HCT116 (cell line): ENCODE measurements around the gene CALD1. TPM values are rescaled to one million over a fixed set of nuclear protein-coding genes. Genes with fewer than 3 reads are reported as not detected.

Experiments
- ATAC-seq: fragments of 200-7000 bp; cut with Tn5 transposase; 2 replicates; pipeline ENCODE4 v1.9.1; 2020; ENCODE audit warnings: mild to moderate bottlenecking, moderate library complexity
- Bru-seq: library from RNA; stranded (reverse); fragments of 400-500 nt; gene quantifications from one replicate; lab custom pipeline; 2021; lab: Mats Ljungman, UMichigan
- BruChase-seq, 2 experiments: library from RNA; stranded (reverse); fragments of 400-500 nt; gene quantifications; one replicate each; lab custom pipeline; 2021; lab: Mats Ljungman, UMichigan
- BruUV-seq: library from RNA; stranded (reverse); fragments of 400-500 nt; replicated peaks from 2 replicates; lab custom pipeline; 2021; lab: Mats Ljungman, UMichigan
- CTCF ChIA-PET: fragments of 300-600 bp; sonication (Branson Sonifier 250); formaldehyde crosslinking; loops from one replicate; lab custom pipeline; 2021; ENCODE audit warnings: antibody characterized with exemption; lab: Charles Lee
- POLR2A ChIA-PET: fragments of 300-600, 350-600 bp; sonication (Branson Sonifier 250); formaldehyde crosslinking; loops from one replicate; lab custom pipeline; 2021; ENCODE audit warnings: antibody characterized with exemption; lab: Charles Lee
- RAD21 ChIA-PET, 2 experiments: fragments of 300-600 bp; sonication (Branson Sonifier 250); formaldehyde crosslinking; loops; one replicate each; lab custom pipeline; 2023; ENCODE audit warnings: low total read pairs in 2 of 2; ENCODE audit not compliant: uncharacterized antibody in 2 of 2, unreplicated experiment in 2 of 2, low non-redundant PET in 1 of 2; lab: Charles Lee
- DNase-seq: peaks from one replicate; pipeline ENCODE4 v3.0.0-alpha.2; 2010; ENCODE audit warnings: low read depth, low spot score
- H2AFZ ChIP-seq: fragments of 200-600 bp; shearing (Covaris generic), sonication (generic); 2 replicates; pipeline ENCODE4 v1.6.1; 2017; ENCODE audit warnings: low read depth, mixed run types, mixed read lengths, antibody characterized with exemption, low read length; ENCODE audit not compliant: poor library complexity, severe bottlenecking
- H3K27ac ChIP-seq: 2 replicates; pipeline ENCODE4 v1.5.1; 2012; ENCODE audit warnings: low read depth, low read length
- H3K27me3 ChIP-seq: fragments of 200-600 bp; sonication (generic); 2 replicates; pipeline ENCODE4 v1.6.1; 2016; ENCODE audit warnings: mixed run types, low read length, mixed read lengths; ENCODE audit not compliant: insufficient read depth
- H3K36me3 ChIP-seq, 2 experiments: fragments of 200-500 bp in 1 of 2; fragments of 200-600 bp in 1 of 2; sonication (Bioruptor generic) in 1 of 2; sonication (generic) in 1 of 2; 2 replicates each; pipeline versions ENCODE4 v1.5.1 to v1.6.1; 2014 to 2016; ENCODE audit warnings: low read length in 2 of 2, inconsistent platforms in 1 of 2, mixed read lengths in 1 of 2, mixed run types in 1 of 2; ENCODE audit not compliant: insufficient read depth in 2 of 2, control insufficient read depth in 1 of 2
- H3K4me1 ChIP-seq, 2 experiments: fragments of 200-600 bp in 1 of 2; sonication (generic) in 1 of 2; 2 replicates each; pipeline versions ENCODE4 v1.5.1 to v1.6.1; 2012 to 2017; ENCODE audit warnings: low read length in 2 of 2, inconsistent platforms in 1 of 2, mild to moderate bottlenecking in 1 of 2, mixed read lengths in 1 of 2, mixed run types in 1 of 2, moderate library complexity in 1 of 2; ENCODE audit not compliant: insufficient read depth in 2 of 2, control insufficient read depth in 1 of 2
- H3K4me2 ChIP-seq: fragments of 200-600 bp; sonication (generic); 2 replicates; pipeline ENCODE4 v1.6.1; 2017; ENCODE audit warnings: mixed run types, low read length, mixed read lengths
- H3K4me3 ChIP-seq, 2 experiments: fragments of 200-600 bp in 1 of 2; sonication (generic) in 1 of 2; replicated peaks in 1 of 2; 2 replicates each; pipeline ENCODE4 v1.5.1; 2011 to 2016; ENCODE audit warnings: low read length in 2 of 2, control low read depth in 1 of 2, low read depth in 1 of 2, mild to moderate bottlenecking in 1 of 2, mixed read lengths in 1 of 2, mixed run types in 1 of 2
- H3K79me2 ChIP-seq: fragments of 200-600 bp; sonication (generic); 2 replicates; pipeline ENCODE4 v1.6.1; 2017; ENCODE audit warnings: mild to moderate bottlenecking, mixed run types, low read length, moderate library complexity, mixed read lengths; ENCODE audit not compliant: insufficient read depth
- H3K9ac ChIP-seq: fragments of 200-600 bp; sonication (generic); 2 replicates; pipeline ENCODE4 v1.6.1; 2016; ENCODE audit warnings: low read length, mixed read lengths
- H3K9me2 ChIP-seq: fragments of 200-600 bp; sonication (generic), shearing (Covaris generic); 2 replicates; pipeline ENCODE4 v1.6.1; 2017; ENCODE audit warnings: mixed run types, mild to moderate bottlenecking, moderate library complexity; ENCODE audit not compliant: insufficient read depth
- H3K9me3 ChIP-seq, 2 experiments: fragments of 200-500 bp in 1 of 2; fragments of 200-600 bp in 1 of 2; sonication (Bioruptor generic) in 1 of 2; sonication (generic) in 1 of 2; 2 replicates each; pipeline ENCODE4 v1.6.1; 2014 to 2017; ENCODE audit warnings: low read length in 2 of 2, mixed read lengths in 2 of 2, inconsistent platforms in 1 of 2, low read depth in 1 of 2, mild to moderate bottlenecking in 1 of 2, mixed run types in 1 of 2, moderate library complexity in 1 of 2; ENCODE audit not compliant: control insufficient read depth in 1 of 2, insufficient read depth in 1 of 2
- H4K20me1 ChIP-seq: fragments of 200-600 bp; sonication (generic), shearing (Covaris generic); 2 replicates; pipeline ENCODE4 v1.6.1; 2017; ENCODE audit warnings: mixed run types, mild to moderate bottlenecking, moderate library complexity; ENCODE audit not compliant: insufficient read depth
- CBX3 ChIP-seq: IDR thresholded peaks from 2 replicates; pipeline ENCODE4 v1.6.1; 2012; ENCODE audit warnings: low read depth
- CTCF ChIP-seq, 3 experiments: fragments of 200-600 bp in 1 of 3; sonication (generic) in 1 of 3; IDR thresholded peaks in 2 of 3; conservative IDR thresholded peaks in 1 of 3; 2 replicates each; pipeline ENCODE4 v1.5.1; 2012 to 2017; ENCODE audit warnings: low read depth in 2 of 3, low read length in 2 of 3, antibody characterized with exemption in 1 of 3, borderline replicate concordance in 1 of 3, control low read depth in 1 of 3, mild to moderate bottlenecking in 1 of 3, mixed read lengths in 1 of 3, mixed run types in 1 of 3, moderate library complexity in 1 of 3; ENCODE audit not compliant: insufficient read depth in 1 of 3
- EGR1 ChIP-seq: IDR thresholded peaks from 2 replicates; pipeline ENCODE4 v1.6.1; 2012; ENCODE audit warnings: low read depth
- EZH2 ChIP-seq: fragments of 200-600 bp; sonication (generic); IDR thresholded peaks from 2 replicates; pipeline ENCODE4 v1.6.1; 2017; ENCODE audit warnings: antibody characterized with exemption, mixed run types
- EZH2phosphoT487 ChIP-seq: fragments of 200-600 bp; IDR thresholded peaks from 2 replicates; pipeline ENCODE4 v1.6.1; 2018; ENCODE audit warnings: antibody characterized with exemption, borderline replicate concordance
- FOSL1 ChIP-seq: IDR thresholded peaks from 2 replicates; pipeline ENCODE4 v1.6.1; 2012; ENCODE audit warnings: low read depth
- JUND ChIP-seq: IDR thresholded peaks from 2 replicates; pipeline ENCODE4 v1.6.1; 2012
- POLR2AphosphoS5 ChIP-seq: IDR thresholded peaks from 2 replicates; pipeline ENCODE4 v1.6.1; 2011; ENCODE audit warnings: mild to moderate bottlenecking, low read depth, low read length, moderate library complexity
- RAD21 ChIP-seq: IDR thresholded peaks from 2 replicates; pipeline ENCODE4 v1.6.1; 2012; ENCODE audit warnings: low read depth, mild to moderate bottlenecking
- SIN3A ChIP-seq: IDR thresholded peaks from 2 replicates; pipeline ENCODE4 v1.6.1; 2012; ENCODE audit warnings: low read depth
- SP1 ChIP-seq: IDR thresholded peaks from 2 replicates; pipeline ENCODE4 v1.6.1; 2012; ENCODE audit warnings: low read depth
- SRF ChIP-seq: IDR thresholded peaks from 2 replicates; pipeline ENCODE4 v1.6.1; 2012; ENCODE audit warnings: low read depth
- TCF7L2 ChIP-seq: IDR thresholded peaks from 2 replicates; pipeline ENCODE4 v1.7.0; 2011; ENCODE audit warnings: borderline replicate concordance, inconsistent platforms; ENCODE audit not compliant: insufficient read depth, insufficient read length; ENCODE audit errors: extremely low read depth
- YY1 ChIP-seq: IDR thresholded peaks from 2 replicates; pipeline ENCODE4 v1.6.1; 2011; ENCODE audit warnings: low read length, low read depth, moderate library complexity, mild to moderate bottlenecking; ENCODE audit not compliant: insufficient replicate concordance; ENCODE audit errors: extremely low read depth
- ZBTB33 ChIP-seq: IDR thresholded peaks from 2 replicates; pipeline ENCODE4 v1.6.1; 2011; ENCODE audit warnings: mild to moderate bottlenecking, low read length, moderate library complexity; ENCODE audit not compliant: insufficient replicate concordance; ENCODE audit errors: extremely low read depth
- ZFX ChIP-seq: fragments of 450-650 bp; IDR thresholded peaks from 2 replicates; pipeline ENCODE4 v1.6.1; 2017
- ZNF274 ChIP-seq: fragments of 200-500 bp; sonication (Bioruptor generic); IDR thresholded peaks from 2 replicates; pipeline ENCODE4 v1.6.1; 2014; ENCODE audit warnings: mild to moderate bottlenecking, low read depth, low read length, inconsistent platforms
- intact Hi-C: fragments of 100-400 bp; cut with micrococcal nuclease; formaldehyde crosslinking; loops from 2 replicates; pipeline ENCODE4 v1.10.0; 2022
- long read RNA-seq: library from polyadenylated mRNA; unstranded; transcript quantifications from one replicate; pipeline ENCODE4 v2.0.0, GENCODE V29; 2021; ENCODE audit not compliant: unreplicated experiment
- polyA plus RNA-seq: library from polyadenylated mRNA; unstranded; fragments of >200 nt; gene quantifications from 2 replicates; pipeline ENCODE4 v1.2.1, GENCODE V29; 2012; ENCODE audit warnings: missing spikeins
- total RNA-seq: library from RNA; stranded (reverse); gene quantifications from one replicate; pipeline ENCODE4 v1.2.1, GENCODE V29; 2021; ENCODE audit not compliant: unreplicated experiment
- TF ChIP-seq, protein P1 (sequence below): IDR thresholded peaks from 2 replicates; pipeline ENCODE4 v1.6.1; 2012
- TF ChIP-seq, protein P2 (sequence below): IDR thresholded peaks from 2 replicates; pipeline ENCODE4 v1.6.1; 2012

CALD1 gene
- total RNA-seq (66.8 TPM), Bru-seq, nascent RNA (percentile 63 among the genes with signal in this experiment), BruChase-seq, experiment 1, labeled RNA remaining after a 6-hour chase (percentile 68 among the genes with signal in this experiment), BruChase-seq, experiment 2, labeled RNA remaining after a 2-hour chase (percentile 57 among the genes with signal in this experiment)
- polyA plus RNA-seq: 24.7 and 30.9 TPM in 2 replicates
- long read RNA-seq, full-length matches to known transcripts: 61 of 113 reads
- long read RNA-seq, partial matches to known transcripts: 38 of 113 reads
- long read RNA-seq, other reads (novel, unspliced or antisense): 14 of 113 reads

- ChIA-PET RAD21 (no interaction called here), POLR2A (no interaction called here), CTCF (no interaction called here)
- ATAC-seq (peak; percentile 97), DNase-seq (peak; percentile 26)
- Histone ChIP-seq H4K20me1 (no peaks in the 10 kb centered on the region), H3K27me3 (peaks cover 7% of the 10 kb centered on the region; the same call in 1 of the 2 replicates), H3K79me2 (no peaks in the 10 kb centered on the region), H3K9me2 (no peaks in the 10 kb centered on the region), H3K9ac (no peak within 1 kb of the TSS), H3K36me3 (no peaks in the 10 kb centered on the region), H2AFZ (peak within 1 kb of the TSS; percentile 75), H3K4me2 (peak within 1 kb of the TSS; percentile 69), H3K4me3 (peak within 1 kb of the TSS; percentile 23 to 39), H3K9me3 (no peaks in the 10 kb centered on the region), H3K27ac (no peak within 1 kb of the TSS), H3K4me1 (peaks cover 0 to 11% of the 10 kb centered on the region in 2 experiments; a peak in 1 of 4 replicates)
- intact Hi-C loops: no loop called here
- no TSS peak for BruUV-seq
- TF ChIP-seq SRF (no peak), EZH2phosphoT487 (no peak), JUND (no peak), POLR2AphosphoS5 (no peak), EZH2 (no peak), YY1 (no peak), CTCF (IDR thresholded peaks at IDR 0.05 in 2 of 3, conservative IDR thresholded peaks at IDR 0.05 in 1 of 3; ENCODE audit: borderline replicate concordance in 1 of 3, insufficient read depth in 1 of 3, low read depth in 2 of 3, low read length in 2 of 3) (no peak), ZBTB33 (no peak), SIN3A (no peak), ZNF274 (no peak), ZFX (no peak), EGR1 (no peak), TCF7L2 (no peak), FOSL1 (no peak), CBX3 (no peak), RAD21 (no peak), SP1 (no peak)
- TF ChIP-seq, protein P1, sequence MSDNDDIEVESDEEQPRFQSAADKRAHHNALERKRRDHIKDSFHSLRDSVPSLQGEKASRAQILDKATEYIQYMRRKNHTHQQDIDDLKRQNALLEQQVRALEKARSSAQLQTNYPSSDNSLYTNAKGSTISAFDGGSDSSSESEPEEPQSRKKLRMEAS: no peak
- TF ChIP-seq, protein P2, sequence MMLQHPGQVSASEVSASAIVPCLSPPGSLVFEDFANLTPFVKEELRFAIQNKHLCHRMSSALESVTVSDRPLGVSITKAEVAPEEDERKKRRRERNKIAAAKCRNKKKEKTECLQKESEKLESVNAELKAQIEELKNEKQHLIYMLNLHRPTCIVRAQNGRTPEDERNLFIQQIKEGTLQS: no peak
Observed at GRCh38 chr7:134778941-134779740, at the start of gene CALD1. CALD1 (plus strand) TSS chr7:134779634; CDS start chr7:134867734, 88,100 bp downstream.
